Left ventricle myocardium inferior (tissue), 1 donor: Measurements from ENCODE around the gene RAD50. TPM values are rescaled to one million over a fixed set of nuclear protein-coding genes. Genes with fewer than 3 reads are reported as not detected.

ENCODE experiments used
- total RNA-seq: library from RNA; stranded (reverse); fragmentation: NEBNext Ultra II Directional; extraction: Animal tissue kit (Norgen Biotek cat#: 25700); gene quantifications from one replicate; pipeline ENCODE4 v1.2.1, GENCODE V29; 2021
- donor health status: DM: no; HTN: yes; CAD: no; lungs with severe emphysema.

The RAD50 gene
- total RNA-seq, 1 donor from 2014 or later: 33.4 TPM

Other genes starting within 250 kb of the RAD50 start
- gene SLC22A5, start 187.3 kb upstream of the RAD50 start, total RNA-seq: 20.8 TPM
- gene IRF1, start 66.2 kb upstream of the RAD50 start, total RNA-seq: 10.9 TPM
- not detected for gene IL5, start 13.5 kb upstream of the RAD50 start, total RNA-seq
- not detected for gene IL13, start 101.2 kb downstream of the RAD50 start, total RNA-seq
- not detected for gene IL4, start 117.0 kb downstream of the RAD50 start, total RNA-seq
- gene KIF3A, start 180.6 kb downstream of the RAD50 start, total RNA-seq: 11.9 TPM
- gene CCNI2, start 190.4 kb downstream of the RAD50 start, total RNA-seq: 0.08 TPM
- 27.2 TPM for gene SEPTIN8, start 220.3 kb downstream of the RAD50 start, total RNA-seq